ENCODE results near the gene C1orf116.
A peak's percentile ranks its signal among the peaks of the same experiment; 100 is the strongest.
"Not testable (repeated sequence)": the region's sequence is repeated elsewhere in the genome, so short reads cannot be mapped to it uniquely, and the experiment has no call there.

The C1orf116 gene

DNA sequence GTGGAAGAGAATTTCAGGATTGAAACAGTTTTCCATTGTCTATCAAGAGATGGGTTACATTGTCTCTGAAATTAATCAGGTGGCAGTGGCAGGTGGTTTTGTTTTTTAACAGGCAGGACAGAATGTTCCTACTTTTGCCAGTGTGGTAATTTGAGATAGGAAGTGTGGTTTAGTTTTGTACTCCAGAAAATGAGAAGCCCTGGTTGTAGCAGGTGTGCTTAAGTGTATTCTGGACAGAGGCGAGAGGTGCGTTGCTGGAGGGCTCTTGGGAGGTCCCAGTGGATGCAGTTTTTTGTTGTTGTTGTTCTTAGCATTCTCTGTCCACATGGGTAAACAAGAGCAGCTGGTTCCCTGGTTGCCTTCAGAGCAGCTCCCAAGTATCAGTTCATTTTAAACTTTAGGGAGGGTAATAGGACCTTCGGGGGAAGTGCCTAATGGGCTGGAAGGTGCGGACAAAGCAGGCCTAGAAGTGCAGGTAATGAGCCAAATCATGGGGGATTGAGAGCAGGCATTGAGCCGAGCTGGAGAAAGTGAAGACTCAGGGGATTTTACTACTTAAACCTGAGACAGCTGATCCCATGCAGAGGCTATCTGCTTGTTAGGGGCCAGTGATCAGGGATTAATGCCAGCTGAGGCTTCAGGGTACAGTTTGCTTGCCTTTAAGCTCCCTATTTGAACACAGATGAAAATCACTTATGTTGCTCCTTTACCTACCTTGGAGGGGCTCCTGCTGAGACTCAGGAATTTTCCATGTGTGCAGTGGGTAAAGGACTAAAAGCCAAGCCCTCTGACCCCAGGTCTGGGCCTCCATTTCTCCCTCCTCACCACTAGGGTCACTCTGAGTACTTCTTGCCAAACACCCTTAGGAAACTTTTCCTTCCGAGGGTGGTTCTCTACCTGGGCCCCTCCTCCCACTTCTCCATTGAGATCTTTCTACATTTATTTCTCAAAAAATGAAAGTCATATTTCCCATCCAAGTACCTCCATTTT is 26.6 kb upstream of the C1orf116 start:
- no peak for DNase-seq

DNA sequence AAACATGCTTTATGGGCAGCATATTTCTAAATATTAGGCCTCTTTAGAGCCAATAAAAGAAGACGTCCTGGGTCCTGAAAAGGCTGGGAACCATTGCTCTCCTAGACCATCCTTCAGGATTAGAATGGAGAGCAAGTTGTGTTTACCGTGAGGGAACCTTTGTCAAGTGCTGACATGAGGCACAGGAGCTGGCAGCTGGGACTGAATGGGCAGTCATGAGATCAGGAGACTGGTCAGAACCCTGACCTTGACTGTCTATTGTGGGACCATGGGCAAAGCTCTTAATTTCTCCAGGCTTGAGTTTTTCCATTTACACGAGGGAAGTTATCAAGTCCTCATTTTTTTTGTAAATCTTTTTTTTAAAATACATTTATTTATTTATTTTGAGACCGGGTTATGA is 25.7 kb upstream of the C1orf116 start:
- DNase-seq: no peak

DNA sequence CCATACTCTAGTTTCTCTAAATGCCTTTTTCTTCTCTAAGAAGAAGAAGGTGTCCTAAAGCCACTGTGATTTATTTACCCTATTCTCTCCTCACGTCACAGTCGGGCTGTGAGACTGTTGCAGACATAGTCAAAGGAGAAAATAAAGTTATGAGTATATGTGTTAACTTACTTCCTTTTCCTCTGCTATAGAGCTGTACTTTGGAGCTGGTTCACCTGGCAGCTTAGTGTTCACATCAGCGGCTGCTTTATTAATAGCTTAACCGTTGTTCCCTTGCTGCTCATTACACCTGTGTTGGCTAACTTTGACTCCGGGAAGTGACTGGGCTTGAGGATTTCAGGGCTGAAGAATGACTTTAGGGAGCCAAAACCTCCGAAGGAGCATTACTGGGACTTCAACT is 24.1 kb upstream of the C1orf116 start:
- DNase-seq: no peak

DNA sequence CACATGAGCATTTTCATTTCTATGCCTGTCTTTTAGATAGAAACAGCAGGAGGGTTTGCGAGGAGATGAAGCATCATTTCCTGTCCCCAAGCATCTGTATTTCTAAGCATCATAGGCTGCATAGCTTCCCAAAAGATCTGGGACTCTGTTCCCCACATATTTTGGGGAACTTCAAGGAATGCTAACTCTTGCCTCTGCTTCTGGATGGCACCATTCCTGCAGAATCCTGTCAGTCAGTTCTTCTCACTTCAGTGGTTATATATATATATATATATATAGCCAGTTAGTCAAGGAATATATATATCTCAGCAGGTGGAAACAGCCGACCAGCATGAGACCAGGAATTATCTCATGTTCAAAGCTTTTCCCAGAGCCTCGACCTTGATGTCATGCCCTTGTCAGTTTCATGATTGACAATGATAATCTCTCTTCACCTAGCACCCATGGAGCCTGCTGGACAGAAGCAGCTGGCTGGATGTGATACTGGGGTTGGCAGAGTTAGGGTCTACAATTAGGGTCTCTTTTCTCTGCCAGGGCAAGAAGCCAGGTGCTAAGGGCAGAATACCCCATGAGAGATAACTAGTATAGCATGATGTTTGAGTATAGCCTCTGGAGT is 22.9 kb upstream of the C1orf116 start:
- DNase-seq: no peak

DNA sequence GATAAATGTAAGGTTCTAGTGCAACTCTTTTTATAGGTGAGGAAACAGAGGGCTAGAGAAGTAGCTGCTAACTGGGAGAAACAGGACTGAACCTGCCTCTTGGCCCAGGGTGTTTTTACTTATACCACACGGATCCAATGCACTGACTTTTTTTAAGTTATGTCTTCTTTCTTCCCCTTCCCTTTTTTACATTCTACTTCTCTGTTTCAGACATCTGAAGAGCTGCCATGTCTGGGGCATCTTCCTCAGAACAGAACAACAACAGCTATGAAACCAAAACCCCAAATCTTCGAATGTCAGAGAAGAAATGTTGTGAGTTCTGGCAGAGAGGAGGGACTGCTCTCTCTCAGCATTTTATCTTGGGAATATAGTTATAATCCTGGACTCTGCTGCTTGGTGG is 21.9 kb upstream of the C1orf116 start:
- no peak for DNase-seq

DNA sequence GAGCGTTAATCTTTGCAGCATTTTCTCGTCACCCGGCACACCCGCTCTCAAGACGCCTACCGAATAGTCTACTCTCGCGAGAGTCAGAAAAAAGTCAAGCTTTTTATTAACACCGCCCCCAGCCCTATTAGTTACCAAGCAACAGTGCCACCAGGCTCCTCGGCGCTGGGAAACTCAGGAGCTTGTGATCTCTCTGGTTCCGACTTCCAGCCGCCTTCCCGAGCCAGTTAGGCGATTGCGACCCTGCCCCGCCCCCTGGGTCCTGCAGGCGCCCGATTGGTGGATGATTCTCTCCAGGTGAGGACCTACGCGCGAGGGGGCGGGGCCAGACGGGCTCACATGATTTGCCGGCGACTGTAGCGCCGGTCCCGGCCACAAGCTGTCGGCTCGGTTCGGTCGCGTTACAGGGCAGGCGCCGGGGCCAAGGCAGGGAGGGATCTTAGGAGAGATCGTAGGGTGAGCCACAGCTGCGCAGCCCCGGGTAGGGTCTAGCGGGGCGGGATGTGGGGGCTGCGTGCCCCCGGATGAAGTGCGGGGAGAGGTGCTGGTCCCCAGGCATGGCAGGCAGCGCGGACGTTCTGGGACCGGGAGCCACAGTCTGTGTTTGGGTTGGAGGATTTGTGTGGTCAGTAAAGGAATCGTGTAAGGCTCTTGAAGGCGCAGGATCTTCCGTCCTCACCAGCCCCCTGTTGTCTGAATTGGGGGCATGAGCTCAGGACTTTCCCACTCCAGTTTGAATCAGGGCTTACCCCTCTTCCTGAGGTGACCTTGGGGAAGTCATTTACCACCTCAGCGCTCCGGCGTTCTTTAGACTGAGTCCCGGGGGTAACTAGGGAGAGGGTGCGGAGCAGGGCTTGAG is 20.6 kb upstream of the C1orf116 start, which contains the start of gene PFKFB2:
PFKFB2 (plus strand) TSS at position 365 of the 859 bp plus-strand sequence. CDS start 1,443 bp downstream, outside the sequence.
- DNase-seq: peak; percentile 97

DNA sequence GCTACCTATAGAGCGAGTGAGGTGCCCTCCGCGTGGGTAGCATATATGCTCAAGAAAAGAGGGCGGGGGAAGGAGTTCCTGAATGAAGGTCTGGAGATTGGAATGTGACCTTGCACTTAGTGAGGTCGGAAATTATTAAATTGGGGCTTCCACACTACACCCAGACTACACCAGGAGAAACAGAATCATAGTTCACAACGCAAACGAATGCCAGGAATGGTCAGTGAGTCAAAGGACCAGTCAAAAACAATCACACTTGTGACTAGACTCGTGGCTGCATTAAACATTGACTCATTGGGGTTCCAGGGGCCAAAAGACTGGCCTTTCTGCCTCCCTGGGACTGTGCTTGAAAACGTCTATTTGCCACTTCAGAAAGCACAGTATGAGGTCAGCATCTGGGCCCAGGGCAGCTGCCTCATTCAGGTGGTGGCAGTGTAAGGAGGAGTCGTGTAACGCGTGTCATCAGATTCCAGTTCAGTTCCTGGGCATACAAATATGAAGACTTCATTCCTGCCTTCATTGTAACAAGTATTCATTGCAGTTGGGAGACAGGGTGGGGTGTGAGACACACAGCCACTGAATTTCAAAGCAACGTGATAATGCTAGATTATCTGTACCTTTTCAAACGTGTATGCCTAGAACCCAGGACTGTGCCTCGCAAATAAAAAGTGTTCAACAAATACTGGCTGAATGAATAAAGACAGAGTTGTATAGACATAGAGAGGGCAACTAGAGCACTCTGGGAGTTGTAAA is 18.8 kb upstream of the C1orf116 start, which contains the start of gene YOD1:
YOD1 (minus strand) TSS at position 18 of the 753 bp plus-strand sequence. CDS start 178 bp downstream, outside the sequence.
- no peak for DNase-seq

DNA sequence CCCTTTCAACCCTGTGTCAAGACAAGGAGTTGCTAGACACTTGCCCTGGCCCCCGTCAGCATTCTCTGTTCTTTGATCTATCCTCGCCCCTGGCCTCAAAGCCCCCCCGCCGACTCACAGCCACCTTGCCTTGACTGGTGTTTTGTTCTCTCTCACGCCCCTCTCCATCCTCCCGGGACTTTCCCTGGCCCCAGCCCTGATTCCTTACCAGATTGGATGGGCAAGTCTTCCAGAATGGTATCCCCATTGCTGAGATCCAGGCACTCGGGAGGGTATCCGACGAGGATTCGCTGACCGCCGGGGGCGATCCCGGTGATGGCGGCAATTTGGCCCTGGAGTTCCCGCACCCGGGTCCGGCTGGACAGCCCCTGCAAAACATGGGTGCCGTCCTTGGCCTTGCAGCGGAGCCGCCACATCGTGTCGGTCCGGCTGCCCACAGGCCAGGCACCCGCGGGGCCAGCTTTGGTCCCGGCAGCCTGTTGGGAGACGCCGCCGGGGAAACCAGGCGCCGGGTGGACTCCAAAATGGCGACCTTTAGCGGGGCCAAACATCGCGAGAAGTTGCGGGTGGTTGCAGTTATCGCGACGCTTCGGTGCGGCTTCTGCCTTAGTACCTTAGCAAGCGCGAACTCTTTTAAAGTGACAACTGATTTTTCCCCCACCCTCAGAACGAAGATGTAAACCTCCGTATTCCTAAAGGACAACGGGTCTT is 18.1 kb upstream of the C1orf116 start:
- peak; percentile 91 for DNase-seq

DNA sequence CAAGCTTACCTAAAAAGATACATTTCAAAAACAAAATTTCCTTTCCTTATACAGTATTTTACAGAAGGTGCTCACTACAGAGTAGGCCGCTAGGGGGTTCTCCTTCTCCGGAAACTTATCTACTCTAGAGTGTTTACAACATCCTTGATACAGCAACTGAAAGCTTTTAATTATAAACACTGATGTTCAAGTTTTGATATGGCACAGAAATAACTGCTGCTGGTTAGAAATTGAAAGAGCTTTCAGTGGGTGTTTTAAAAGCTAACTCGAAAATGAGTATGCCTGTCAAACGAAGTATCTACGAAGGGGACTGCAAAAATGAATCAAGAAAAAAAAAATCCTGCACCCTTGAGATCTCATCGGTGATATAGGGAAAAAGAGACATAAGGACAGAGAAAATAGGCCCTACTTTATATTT is 17.4 kb upstream of the C1orf116 start:
- DNase-seq: peak; percentile 46

DNA sequence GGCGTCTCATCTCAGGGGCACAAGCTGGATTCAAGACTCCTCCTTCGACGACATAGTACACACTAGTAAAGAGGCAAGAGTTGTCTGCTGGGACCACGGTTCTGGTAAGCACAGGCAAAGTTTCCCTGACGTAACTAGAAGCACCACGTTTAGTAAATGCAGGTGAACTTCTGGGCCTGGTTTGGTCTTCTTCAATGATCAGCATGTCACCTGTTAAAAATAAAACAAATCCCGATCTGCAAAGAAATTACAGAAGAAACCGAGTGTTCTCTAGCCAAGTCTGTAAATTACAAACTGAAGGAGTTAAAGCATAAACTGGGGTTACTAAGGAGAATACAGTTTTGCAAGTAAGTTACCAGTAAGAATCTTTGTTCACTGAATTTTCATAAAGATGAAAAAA is 17.0 kb upstream of the C1orf116 start:
- DNase-seq: no peak

DNA sequence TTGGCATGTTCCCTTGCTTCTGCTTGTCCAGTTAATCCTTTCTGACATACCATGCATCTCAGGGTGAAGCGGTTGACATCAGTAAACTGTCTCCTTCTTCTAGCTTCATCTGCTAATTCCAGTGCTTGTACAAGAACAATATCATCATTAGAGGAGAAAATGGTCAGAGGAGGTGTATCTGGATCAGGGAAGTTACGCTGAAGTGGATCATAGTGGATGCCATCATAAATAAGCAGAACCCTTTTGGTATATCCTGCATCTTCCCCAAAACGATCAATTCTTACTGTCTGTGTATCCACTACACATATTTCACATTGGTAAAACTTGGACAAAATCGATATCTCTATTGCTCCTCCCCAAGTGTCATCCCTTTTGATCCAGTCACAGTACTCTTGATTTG is 16.5 kb upstream of the C1orf116 start:
- DNase-seq: no peak

DNA sequence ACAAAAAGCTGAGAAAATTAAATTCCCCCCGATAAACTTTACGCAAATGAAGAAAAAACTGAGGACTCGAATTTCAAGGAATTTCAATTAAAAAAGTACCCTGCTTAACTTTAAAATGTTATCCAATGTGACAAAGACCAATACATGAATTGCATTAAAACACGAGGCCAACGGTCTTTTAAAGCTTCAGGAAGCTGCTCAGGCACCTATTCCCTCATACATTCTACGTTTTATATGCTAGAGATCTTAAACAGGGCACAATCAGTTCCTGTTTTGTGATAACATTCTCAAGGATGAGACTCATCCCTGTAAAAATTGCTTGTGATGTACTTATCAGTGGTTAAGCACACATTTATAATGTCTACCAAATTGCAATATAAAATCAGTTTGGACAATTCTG is 15.5 kb upstream of the C1orf116 start:
- DNase-seq: no peak

DNA sequence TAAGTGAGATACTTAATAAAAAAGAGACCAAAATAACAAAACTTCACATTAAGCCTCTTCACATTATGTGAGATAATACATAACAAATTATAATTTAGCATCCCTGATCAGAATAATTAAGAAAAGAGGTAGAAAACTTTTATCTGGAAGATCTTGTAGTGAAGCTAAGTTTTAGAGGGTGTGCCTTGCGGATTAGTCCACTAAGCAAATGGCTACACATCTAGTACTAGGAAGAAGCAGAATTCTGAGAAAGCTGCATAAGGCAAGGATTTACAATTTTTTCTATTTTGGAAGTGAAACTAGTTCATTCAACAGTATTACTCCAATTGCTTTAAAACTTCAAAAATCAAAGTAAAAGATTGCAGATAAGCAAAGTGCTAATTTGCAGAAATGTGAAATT is 14.9 kb upstream of the C1orf116 start:
- DNase-seq: no peak

DNA sequence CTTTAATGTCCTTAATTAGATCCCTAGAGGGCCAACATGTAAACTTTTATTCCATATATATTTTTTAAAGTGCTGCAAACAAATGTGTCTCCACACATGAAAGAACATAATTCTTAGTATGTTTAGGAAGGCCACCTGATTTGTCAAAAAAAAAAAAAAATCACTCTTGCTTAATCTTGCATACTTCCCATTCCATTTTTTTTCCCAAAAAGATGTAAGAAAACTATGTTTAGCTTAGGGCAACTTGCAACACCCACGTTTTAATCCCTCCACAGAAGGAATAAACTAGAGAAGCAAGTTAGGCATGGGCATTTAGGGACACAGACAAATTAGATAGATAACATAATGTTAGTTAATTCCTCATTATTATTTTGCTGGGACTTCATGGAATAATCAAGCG is 12.9 kb upstream of the C1orf116 start:
- DNase-seq: no peak

DNA sequence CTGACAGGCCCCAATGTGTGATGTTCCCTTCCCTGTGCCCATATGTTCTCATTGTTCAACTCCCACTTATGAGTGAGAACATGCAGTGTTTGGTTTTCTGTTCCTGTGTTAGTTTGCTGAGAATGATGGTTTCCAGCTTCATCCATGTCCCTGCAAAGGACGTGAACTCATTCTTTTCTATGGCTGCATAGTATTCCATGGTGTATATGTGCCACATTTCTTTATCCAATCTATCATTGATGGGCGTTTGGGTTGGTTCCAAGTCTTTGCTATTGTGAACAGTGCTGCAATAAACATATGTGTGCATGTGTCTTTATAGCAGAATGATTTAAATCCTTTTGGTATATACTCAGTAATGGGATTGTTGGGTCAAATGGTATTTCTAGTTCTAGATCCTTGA is 8.8 kb upstream of the C1orf116 start:
- DNase-seq: not testable (repeated sequence)

DNA sequence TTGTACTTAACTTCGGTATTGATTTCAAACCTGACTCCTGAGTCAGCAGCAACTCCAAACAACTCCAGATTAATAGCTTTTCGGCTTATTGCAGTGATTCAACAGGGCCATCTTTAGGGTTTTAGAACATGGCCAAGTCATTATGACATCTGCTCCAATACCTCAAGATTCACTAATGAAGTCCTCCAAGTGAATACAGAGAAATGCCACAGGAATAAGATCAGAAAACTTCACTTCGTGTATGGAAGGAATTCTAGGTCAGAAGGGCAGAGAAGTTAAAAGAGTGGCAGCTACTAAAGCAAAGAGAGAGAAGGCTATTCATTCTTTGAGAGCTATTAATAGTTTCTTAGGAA is 7.6 kb upstream of the C1orf116 start:
- DNase-seq: no peak

DNA sequence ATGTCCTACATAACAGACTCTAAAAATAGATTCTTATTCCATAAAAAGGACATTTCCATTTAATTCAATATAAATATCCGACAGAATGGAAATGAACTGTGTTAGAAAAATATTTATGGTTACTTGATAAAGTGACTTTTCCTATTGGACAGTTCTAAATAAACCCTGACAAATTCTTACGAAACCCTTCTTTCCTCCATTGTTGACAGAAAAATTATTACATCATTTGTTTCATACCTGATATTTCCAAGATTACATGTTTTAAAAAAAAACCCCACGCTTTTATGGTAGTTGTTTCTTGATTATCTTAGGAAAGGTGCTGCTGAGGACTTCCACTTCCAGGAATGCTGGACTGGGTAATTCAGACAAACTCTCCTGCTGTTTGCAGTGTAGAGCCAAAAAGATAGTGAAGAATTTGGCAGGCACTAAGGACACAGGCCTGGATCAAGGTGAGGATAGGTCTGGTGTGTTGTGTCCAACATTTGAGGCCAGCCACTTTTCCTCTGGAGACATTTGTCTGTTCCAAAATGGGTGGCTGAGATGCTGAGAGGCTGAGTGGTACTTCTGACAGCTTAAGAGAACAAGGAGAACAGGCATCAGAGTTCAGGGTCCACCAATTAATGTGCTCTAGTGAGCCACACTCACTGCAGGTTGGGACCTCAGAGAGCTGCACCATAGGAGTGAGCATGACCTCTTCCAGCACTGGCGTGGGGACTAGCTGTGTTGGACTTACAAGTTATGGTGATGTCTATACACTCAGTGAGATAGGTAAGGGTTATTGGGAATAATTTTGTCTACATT is 7.0 kb upstream of the C1orf116 start:
- DNase-seq: no peak

DNA sequence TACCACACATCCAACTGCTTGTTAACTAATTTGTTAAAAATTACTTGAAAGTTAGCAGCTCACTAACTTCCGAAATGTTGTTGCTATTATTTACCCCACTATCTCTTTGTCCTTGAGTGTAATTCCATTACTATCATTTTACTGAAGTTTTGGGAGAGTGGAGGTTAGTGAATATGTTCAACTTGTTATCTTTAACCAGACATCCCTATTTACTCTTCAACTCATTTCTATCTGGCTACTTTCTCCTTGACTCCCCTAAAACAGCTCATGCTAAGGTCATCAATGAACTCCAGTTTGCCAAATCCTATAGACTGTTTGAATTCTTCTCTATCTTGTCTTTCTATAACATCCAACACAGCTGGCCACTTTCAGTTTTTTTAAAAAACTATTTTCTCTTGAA is 4.3 kb upstream of the C1orf116 start:
- DNase-seq: no peak

DNA sequence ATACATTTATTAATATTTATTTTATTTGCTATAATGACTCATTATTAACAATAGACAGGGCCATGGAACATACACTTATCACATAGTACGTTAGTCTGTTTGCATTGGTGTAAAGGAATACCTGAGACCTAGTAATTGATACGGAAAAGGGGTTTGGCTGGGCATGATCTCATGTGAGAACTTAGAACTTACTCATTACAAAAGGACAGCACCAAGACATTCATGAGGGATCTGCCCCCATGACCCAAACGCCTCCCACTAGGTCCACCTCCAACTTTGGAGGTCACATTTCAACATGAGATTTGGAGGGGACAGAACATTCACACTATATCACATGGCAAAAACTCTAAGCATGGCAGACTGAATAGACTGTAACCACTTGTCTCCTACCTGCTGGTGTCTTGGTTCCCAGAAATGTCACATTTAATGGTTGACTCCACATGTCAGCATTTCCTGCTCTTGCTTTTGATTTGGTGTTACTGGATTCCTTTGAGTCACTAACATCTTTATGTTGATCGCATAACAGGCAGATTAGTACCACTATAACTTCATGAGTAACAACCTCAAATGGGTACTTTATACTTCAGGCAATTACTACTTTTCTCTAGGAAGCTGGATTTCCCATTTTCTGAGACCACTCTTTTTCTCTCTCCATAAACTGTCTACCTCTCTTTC is 3.5 kb upstream of the C1orf116 start:
- DNase-seq: no peak

DNA sequence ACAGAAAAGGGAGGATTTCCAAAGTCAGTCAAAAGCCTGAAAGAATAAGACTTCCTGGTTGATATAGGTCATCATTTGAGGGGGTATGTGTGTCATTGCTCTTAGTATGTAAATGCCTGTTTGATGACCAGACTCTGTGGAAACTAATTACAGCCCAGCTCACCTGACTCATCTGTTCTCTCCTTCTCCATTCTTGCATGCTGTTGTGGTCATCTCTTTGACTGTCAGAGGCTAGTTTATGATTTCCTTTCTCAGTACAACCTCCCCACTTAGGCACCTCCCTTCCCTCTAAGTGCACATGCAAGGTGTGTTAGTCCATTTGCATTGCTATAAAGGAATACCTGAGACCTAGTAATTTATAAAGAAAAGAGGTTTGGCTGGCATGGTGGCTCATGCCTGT is 2.4 kb upstream of the C1orf116 start:
- no peak for DNase-seq

Measured in activated CD4-positive, alpha-beta T cell treated with anti-CD3 and anti-CD28 coated beads, Interleukin-2, amount 50 U/mL, for 1 hour (primary cell).